ENCODE measurements around the gene CORO2B. TPM values are rescaled to one million over a fixed set of nuclear protein-coding genes. Genes with fewer than 3 reads are reported as not detected.

Gene CORO2B
- total RNA-seq, 1 donor from 2014 or later, result 3.6 TPM

DNA sequence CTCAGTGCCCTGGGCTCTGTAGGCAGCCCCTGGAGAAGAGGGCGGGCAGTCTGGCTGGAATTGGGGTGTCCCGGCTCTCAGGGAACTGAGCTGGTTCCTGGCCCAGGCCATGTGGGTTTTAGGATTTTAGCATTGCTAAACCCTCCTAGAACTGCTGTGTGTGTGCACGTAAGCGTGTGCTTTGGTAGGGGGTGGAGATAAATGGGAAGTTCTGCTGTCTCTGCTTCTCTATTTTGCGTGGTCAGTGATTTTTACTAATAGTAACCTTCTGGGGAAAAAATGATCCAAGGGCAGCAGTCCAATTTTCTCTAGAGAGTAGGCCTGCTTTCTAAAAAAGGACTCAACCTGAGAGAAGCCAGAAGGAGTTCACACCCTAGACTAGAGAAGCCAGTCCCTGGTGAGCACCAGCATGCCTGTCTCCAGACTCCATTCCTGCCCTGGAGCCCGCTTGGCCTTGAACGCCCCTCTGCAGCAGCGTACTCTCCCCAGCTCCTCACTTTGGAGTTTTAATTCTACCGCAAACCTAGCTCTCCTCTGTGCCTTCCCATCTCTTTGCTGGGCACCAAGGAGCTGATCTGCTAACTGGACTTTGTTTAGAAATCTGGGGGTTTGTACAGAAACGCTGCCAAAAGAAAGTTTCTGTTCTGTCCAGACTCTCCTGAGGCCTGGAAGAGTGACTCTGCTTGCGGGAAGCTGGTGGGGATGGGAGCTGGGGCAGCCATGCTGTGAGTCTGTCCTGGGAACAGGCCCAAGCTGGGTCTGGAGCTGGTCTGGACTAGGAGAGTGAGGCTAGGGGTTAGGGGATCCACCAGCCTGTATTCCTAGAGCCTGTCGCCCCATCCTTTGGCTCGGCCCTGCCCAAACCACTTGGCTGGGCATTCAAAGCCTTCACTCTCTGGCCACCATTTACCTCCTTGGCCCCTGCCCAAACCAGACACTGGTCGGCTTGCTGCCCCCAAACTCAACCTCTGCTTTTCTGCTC, 19.7 kb downstream of the CORO2B start:
- H3K27me3 ChIP-seq, result no peaks in the 10 kb centered on the region
- peak; percentile 14 for ATAC-seq

DNA sequence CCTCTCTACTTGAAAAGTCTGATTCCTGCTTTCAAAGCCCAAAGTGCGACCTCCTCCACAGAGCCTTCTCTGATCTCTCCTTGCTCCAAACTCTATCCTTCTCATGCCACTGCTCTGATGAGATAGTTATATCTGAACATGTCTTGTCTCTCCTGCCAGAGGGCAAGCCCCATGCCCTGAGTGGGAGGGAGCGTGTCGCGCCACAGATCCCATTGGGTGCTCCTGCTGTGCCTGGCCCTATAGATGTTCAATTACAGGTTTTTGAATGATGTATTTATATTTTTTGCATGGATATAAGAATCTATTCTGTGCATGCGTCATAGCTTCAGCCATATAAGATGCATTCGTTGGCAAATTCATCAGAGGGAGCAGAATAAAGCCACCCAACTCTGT, 20.4 kb downstream of the CORO2B start:
- Histone ChIP-seq H3K4me3 (no peak overlapping the region), H3K9me3 (no peaks in the 10 kb centered on the region), H3K27me3 (no peaks in the 10 kb centered on the region), H3K36me3 (no peaks in the 10 kb centered on the region), H3K4me1 (peaks cover 8% of the 10 kb centered on the region), H3K27ac (no peak overlapping the region)
- intact Hi-C loops (cut with DNase I), result no loop called here
- no peak for ATAC-seq
- DNase-seq, result no peak
- TF ChIP-seq, protein P1, sequence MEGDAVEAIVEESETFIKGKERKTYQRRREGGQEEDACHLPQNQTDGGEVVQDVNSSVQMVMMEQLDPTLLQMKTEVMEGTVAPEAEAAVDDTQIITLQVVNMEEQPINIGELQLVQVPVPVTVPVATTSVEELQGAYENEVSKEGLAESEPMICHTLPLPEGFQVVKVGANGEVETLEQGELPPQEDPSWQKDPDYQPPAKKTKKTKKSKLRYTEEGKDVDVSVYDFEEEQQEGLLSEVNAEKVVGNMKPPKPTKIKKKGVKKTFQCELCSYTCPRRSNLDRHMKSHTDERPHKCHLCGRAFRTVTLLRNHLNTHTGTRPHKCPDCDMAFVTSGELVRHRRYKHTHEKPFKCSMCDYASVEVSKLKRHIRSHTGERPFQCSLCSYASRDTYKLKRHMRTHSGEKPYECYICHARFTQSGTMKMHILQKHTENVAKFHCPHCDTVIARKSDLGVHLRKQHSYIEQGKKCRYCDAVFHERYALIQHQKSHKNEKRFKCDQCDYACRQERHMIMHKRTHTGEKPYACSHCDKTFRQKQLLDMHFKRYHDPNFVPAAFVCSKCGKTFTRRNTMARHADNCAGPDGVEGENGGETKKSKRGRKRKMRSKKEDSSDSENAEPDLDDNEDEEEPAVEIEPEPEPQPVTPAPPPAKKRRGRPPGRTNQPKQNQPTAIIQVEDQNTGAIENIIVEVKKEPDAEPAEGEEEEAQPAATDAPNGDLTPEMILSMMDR (IDR thresholded peaks at IDR 0.05), result no peak

More for the DNA sequence above, 19.7 kb downstream of the CORO2B start:
- TF ChIP-seq, protein P1 (IDR thresholded peaks at IDR 0.05), result no peak
- DNase-seq, result no peak
- H3K36me3 ChIP-seq, result no peaks in the 10 kb centered on the region
- no peak overlapping the region for H3K4me3 ChIP-seq
- H3K27ac ChIP-seq, result no peak overlapping the region
- no peaks in the 10 kb centered on the region for H3K9me3 ChIP-seq
- peaks cover 8% of the 10 kb centered on the region for H3K4me1 ChIP-seq
- intact Hi-C loops (cut with DNase I), result no loop called here

DNA sequence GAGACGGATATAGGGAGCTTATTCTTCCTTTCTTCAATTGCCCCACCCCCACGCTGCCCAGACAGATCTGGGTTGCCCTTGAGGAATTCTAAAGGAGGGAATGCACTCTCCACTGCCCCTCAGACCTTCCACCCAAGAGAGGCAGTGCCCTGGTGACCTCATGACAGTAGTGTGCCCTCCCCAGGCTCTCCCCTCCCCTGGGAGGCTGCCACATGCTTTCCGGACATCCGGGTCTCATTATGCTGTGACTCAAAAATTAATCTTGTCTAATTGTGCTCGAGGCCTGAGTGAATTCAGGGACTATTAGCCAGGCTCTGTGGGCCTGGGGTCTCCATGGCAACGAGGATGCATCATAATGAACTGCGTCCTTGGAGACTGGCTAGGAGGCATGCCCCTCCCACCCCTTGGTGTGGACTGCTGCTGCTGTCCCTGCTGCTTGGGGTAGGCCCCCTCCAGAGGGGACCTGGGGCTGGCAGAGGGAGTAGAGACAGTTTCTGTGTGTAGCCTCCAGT, 20.8 kb downstream of the CORO2B start:
- TF ChIP-seq, protein P1 (IDR thresholded peaks at IDR 0.05), result no peak
- H3K9me3 ChIP-seq, result no peaks in the 10 kb centered on the region
- no peaks in the 10 kb centered on the region for H3K27me3 ChIP-seq
- H3K36me3 ChIP-seq, result no peaks in the 10 kb centered on the region
- ATAC-seq, result peak; percentile 23
- peaks cover 8% of the 10 kb centered on the region for H3K4me1 ChIP-seq
- no peak overlapping the region for H3K27ac ChIP-seq
- intact Hi-C loops (cut with DNase I), result no loop called here
- no peak overlapping the region for H3K4me3 ChIP-seq
- no peak for DNase-seq

DNA sequence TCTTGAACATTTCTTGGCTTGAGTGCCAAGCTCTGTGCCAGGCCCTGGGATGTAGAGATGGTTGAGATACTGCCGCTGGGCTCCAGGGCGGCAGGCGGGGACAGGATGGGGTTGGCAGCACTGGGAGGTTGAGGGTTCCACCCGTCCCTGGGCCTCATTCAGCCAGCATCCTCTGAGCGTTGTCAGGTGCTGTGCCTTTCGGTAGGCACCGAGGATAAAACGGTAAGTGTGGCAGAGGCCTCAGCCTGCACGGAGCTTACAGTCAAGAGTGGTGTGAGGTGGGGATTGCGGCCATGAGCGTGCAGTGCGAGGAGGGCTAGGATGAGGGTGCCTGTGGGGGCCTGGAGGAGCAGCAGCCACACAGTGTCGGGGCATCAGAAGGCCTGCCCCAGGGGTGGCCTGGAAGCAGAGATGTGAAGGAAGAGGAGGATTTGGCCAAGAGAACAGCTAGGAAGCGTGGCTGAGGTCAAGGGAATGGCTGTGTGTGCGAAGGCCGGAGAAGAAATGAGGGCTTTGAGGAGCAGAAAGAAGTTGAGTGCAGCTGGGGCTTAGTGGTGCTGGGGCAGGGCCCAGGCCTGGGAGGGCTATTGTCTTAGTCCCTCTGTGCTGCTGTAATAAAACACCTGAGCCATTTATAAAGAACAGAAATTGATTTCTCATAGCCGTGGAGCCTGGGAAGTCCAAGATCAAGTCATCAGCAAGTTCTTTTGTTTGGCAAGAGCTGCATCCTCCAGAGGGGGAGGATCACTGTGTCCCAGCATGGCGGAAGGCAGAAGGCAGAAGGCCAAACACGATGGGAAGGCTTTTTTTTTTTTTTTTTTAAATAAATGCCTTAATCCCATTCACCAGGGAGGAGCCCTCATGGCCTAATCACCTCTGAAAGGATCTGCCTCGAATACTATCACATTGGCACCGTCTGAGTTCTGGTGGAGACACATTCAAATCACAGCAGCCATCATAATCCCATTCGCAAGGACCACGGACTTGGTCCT, 22.7 kb downstream of the CORO2B start:
- H3K9me3 ChIP-seq, result no peaks in the 10 kb centered on the region
- intact Hi-C loops (cut with DNase I), result no loop called here
- H3K36me3 ChIP-seq, result no peaks in the 10 kb centered on the region
- no peak overlapping the region for H3K4me3 ChIP-seq
- DNase-seq (no peak), ATAC-seq (no peak)
- peaks cover 8% of the 10 kb centered on the region for H3K4me1 ChIP-seq
- TF ChIP-seq, protein P1 (IDR thresholded peaks at IDR 0.05), result no peak
- H3K27me3 ChIP-seq, result no peaks in the 10 kb centered on the region
- no peak overlapping the region for H3K27ac ChIP-seq

DNA sequence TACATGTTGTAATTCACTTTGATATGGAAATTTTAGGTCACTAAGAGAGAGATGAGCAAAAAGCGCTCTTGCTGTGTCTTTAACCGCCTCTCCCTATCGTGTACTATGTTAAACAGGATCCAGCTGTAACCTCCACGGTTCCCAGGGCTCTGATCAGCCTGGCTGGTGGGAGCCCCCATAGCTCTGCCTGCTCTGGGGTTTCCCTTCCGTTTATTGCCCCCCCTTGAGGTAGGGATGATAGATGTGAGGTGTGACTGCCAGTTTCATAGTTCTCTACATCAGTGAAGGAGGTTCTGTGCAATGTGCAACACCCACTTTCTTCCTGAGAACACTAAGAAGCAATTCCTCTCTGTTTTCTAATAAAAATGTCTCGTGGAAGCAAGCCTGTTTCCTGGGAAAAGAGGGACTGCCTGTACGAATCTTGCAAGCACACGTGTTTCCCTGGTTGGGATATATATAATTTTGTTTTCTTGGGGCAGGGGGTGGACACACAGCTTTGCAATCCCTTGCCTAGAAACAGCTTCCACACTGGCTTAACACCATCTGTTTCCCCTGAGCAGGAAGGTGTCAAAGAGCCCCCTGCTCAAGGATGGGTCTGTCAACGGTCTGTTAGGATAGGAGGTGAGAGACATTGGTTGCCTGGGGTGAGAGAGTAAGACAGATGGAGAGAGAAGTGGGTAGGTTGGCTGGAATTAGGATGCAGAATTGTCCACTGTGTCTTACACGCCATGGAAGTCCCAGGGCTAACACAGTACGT, 23.8 kb downstream of the CORO2B start:
- no peak overlapping the region for H3K4me3 ChIP-seq
- TF ChIP-seq, protein P1 (IDR thresholded peaks at IDR 0.05), result no peak
- peaks cover 9% of the 10 kb centered on the region for H3K4me1 ChIP-seq
- no peaks in the 10 kb centered on the region for H3K9me3 ChIP-seq
- DNase-seq, result no peak
- no peak for ATAC-seq
- no peak overlapping the region for H3K27ac ChIP-seq
- H3K36me3 ChIP-seq, result no peaks in the 10 kb centered on the region
- no peaks in the 10 kb centered on the region for H3K27me3 ChIP-seq
- intact Hi-C loops (cut with DNase I), result no loop called here
